A549 (cell line): ENCODE measurements around the gene OR6C2. TPM values are rescaled to one million over a fixed set of nuclear protein-coding genes. Genes with fewer than 3 reads are reported as not detected.

Experiments used
- ATAC-seq, 2 experiments: fragments of 200-7000 bp in 1 of 2; fragments of >200 bp in 1 of 2; cut with Nextera tagmentation in 1 of 2; cut with Tn5 transposase in 1 of 2; 3 replicates each; pipeline versions ENCODE4 v1.8.0 to v1.9.1; 2018 to 2020; ENCODE audit warnings: mild to moderate bottlenecking in 1 of 2, moderate library complexity in 1 of 2
- CTCF ChIA-PET: fragments of 300-600 bp; sonication (Branson Sonifier 250); formaldehyde crosslinking; extraction: SDS; loops from one replicate; lab custom pipeline; 2021; ENCODE audit warnings: antibody characterized with exemption, inconsistent platforms; lab: Yijun Ruan, JAX
- POLR2A ChIA-PET: fragments of 350-600 bp; formaldehyde crosslinking; extraction: SDS; loops from one replicate; lab custom pipeline; 2021; ENCODE audit warnings: antibody characterized with exemption, inconsistent platforms; lab: Yijun Ruan, JAX
- DNase-seq, 2 experiments: peaks; one replicate each; pipeline versions ENCODE4 v3.0.0 to v3.0.0-alpha.2; 2011 to 2016; ENCODE audit warnings: low read depth in 1 of 2, low spot score in 1 of 2
- FAIRE-seq: peaks from 2 replicates; lab custom pipeline; 2011; peaks lifted over from hg19 to GRCh38; lab: Jason Lieb, UNC
- H3K27ac ChIP-seq, 2 experiments: fragments of >200 bp; sonication (Bioruptor Twin); formaldehyde crosslinking; 3 replicates each; pipeline ENCODE4 v1.5.1; 2016 to 2017
- H3K4me1 ChIP-seq: fragments of >200 bp; sonication (Bioruptor Twin); formaldehyde crosslinking; 3 replicates; pipeline ENCODE4 v1.6.1; 2016
- H3K4me2 ChIP-seq: fragments of >200 bp; sonication (Bioruptor Twin); formaldehyde crosslinking; 3 replicates; pipeline ENCODE4 v1.6.1; 2016
- H3K4me3 ChIP-seq: fragments of >200 bp; sonication (Bioruptor Twin); formaldehyde crosslinking; 3 replicates; pipeline ENCODE4 v1.5.1; 2016
- H3K9me3 ChIP-seq: fragments of >200 bp; sonication (Bioruptor Twin); formaldehyde crosslinking; 3 replicates; pipeline ENCODE4 v1.6.1; 2016
- CBX8 ChIP-seq: fragments of 200-600 bp; sonication (generic); IDR thresholded peaks from 2 replicates; pipeline ENCODE4 v1.6.1; 2016
- CEBPB ChIP-seq, 2 experiments: fragments of >200 bp in 1 of 2; sonication (Bioruptor Twin) in 1 of 2; formaldehyde crosslinking in 1 of 2; IDR thresholded peaks; 2 replicates each; pipeline ENCODE4 v1.6.1; 2012 to 2016
- EHF ChIP-seq: fragments of 250-450 bp; sonication (Bioruptor Pico); IDR thresholded peaks from 2 replicates; pipeline ENCODE4 v1.5.0; 2020; ENCODE audit warnings: mild to moderate bottlenecking
- EHMT2 ChIP-seq: fragments of 200-600 bp; sonication (generic); IDR thresholded peaks from 2 replicates; pipeline ENCODE4 v1.6.1; 2016; ENCODE audit warnings: antibody characterized with exemption, low read depth, mild to moderate bottlenecking, moderate library complexity
- EP300 ChIP-seq, 2 experiments: fragments of >200 bp; sonication (Bioruptor Twin); formaldehyde crosslinking; IDR thresholded peaks; 2 replicates in 1 of 2; 3 replicates in 1 of 2; pipeline ENCODE4 v1.6.1; 2016 to 2017
- ESRRA ChIP-seq: fragments of 150-350 bp; IDR thresholded peaks from 2 replicates; pipeline ENCODE4 v1.6.1; 2014; ENCODE audit warnings: mild to moderate bottlenecking, low read length, borderline replicate concordance
- FOSB ChIP-seq: fragments of 250-450 bp; sonication (Bioruptor Pico); IDR thresholded peaks from 2 replicates; pipeline ENCODE4 v1.5.0; 2020; ENCODE audit warnings: mild to moderate bottlenecking, moderate library complexity
- FOSL2 ChIP-seq, 2 experiments: fragments of 450-650 bp in 1 of 2; fragments of >200 bp in 1 of 2; sonication (Bioruptor Twin) in 1 of 2; formaldehyde crosslinking; IDR thresholded peaks; 2 replicates each; pipeline versions ENCODE4 v1.5.0 to v1.6.1; 2016 to 2020; ENCODE audit warnings: mild to moderate bottlenecking in 1 of 2, moderate library complexity in 1 of 2
- HDAC2 ChIP-seq: fragments of 200-600 bp; sonication (generic); IDR thresholded peaks from 2 replicates; pipeline ENCODE4 v1.6.1; 2016
- KDM1A ChIP-seq: fragments of 200-600 bp; sonication (generic); IDR thresholded peaks from 2 replicates; pipeline ENCODE4 v1.6.1; 2016; ENCODE audit warnings: low read depth, mild to moderate bottlenecking
- MAFK ChIP-seq: fragments of 450-650 bp; IDR thresholded peaks from 2 replicates; pipeline ENCODE4 v1.6.1; 2014; ENCODE audit not compliant: partially characterized antibody
- MYC ChIP-seq: IDR thresholded peaks from 2 replicates; pipeline ENCODE4 v1.6.1; 2012; ENCODE audit warnings: mild to moderate bottlenecking, inconsistent platforms, low read length, improper control_type of control experiment, borderline replicate concordance
- NR3C1 ChIP-seq: fragments of >200 bp; sonication (Bioruptor Twin); formaldehyde crosslinking; IDR thresholded peaks from 3 replicates; pipeline ENCODE4 v1.6.1; 2017
- PHF8 ChIP-seq: fragments of 200-600 bp; sonication (generic); IDR thresholded peaks from 2 replicates; pipeline ENCODE4 v1.6.1; 2016; ENCODE audit warnings: low read depth, mild to moderate bottlenecking, antibody characterized with exemption, moderate library complexity, borderline replicate concordance
- RARB ChIP-seq: fragments of 250-450 bp; sonication (Bioruptor Pico); IDR thresholded peaks from 2 replicates; pipeline ENCODE4 v1.8.0; 2021; ENCODE audit warnings: mild to moderate bottlenecking, moderate library complexity
- RFX5 ChIP-seq: fragments of 450-650 bp; IDR thresholded peaks from 2 replicates; pipeline ENCODE4 v1.7.1; 2014; ENCODE audit warnings: antibody characterized with exemption, mild to moderate bottlenecking, moderate library complexity
- ZFP36 ChIP-seq: fragments of 450-650 bp; IDR thresholded peaks from 2 replicates; pipeline ENCODE4 v1.6.1; 2014; ENCODE audit warnings: borderline replicate concordance; ENCODE audit not compliant: partially characterized antibody
- WGBS: methylation state at CpG from one replicate; pipeline ENCODE4 v1.1.6; 2017; ENCODE audit errors: missing lambda C conversion rate; 5-methylcytosine and 5-hydroxymethylcytosine counted together
- polyA plus RNA-seq, 4 experiments: library from polyadenylated mRNA; depleted of rRNA in 3 of 4; stranded (reverse); fragments of >200 nt; fragmentation: RNase III in 1 of 4; extraction: RNeasy Plus Mini Kit Qiagen cat#74134 plus additional on column Dnase treatment in 1 of 4; gene quantifications; 2 replicates in 3 of 4; 3 replicates in 1 of 4; pipeline ENCODE4 v1.2.3, GENCODE V29; 2011 to 2017
- TF ChIP-seq, protein P1 (sequence below): fragments of >200 bp; sonication (Bioruptor Twin); formaldehyde crosslinking; IDR thresholded peaks from 3 replicates; pipeline ENCODE4 v1.5.1; 2016
- TF ChIP-seq, protein P2 (sequence below): fragments of 150-350 bp; IDR thresholded peaks from 2 replicates; pipeline ENCODE4 v1.6.1; 2014; ENCODE audit warnings: low read depth, mild to moderate bottlenecking, low read length
- TF ChIP-seq, protein P3 (sequence below): IDR thresholded peaks from 2 replicates; pipeline ENCODE4 v1.6.1; 2012; ENCODE audit warnings: low read depth, borderline replicate concordance
- TF ChIP-seq, protein P4 (sequence below): fragments of >200 bp; sonication (Bioruptor Twin); formaldehyde crosslinking; IDR thresholded peaks from 3 replicates; pipeline ENCODE4 v1.6.1; 2016
- TF ChIP-seq, protein P5 (sequence below): fragments of >200 bp; sonication (Bioruptor Twin); formaldehyde crosslinking; IDR thresholded peaks from 2 replicates; pipeline ENCODE4 v1.6.1; 2016
- TF ChIP-seq, protein P6 (sequence below): IDR thresholded peaks from 2 replicates; pipeline ENCODE4 v1.6.1; 2012
- TF ChIP-seq, protein P7 (sequence below): fragments of 200-600 bp; sonication (generic); IDR thresholded peaks from 2 replicates; pipeline ENCODE4 v1.6.1; 2016; ENCODE audit warnings: antibody characterized with exemption, mild to moderate bottlenecking, moderate library complexity
- TF ChIP-seq, protein P8 (sequence below): fragments of 450-650 bp; IDR thresholded peaks from 2 replicates; pipeline ENCODE4 v1.6.1; 2014; ENCODE audit warnings: antibody characterized with exemption

OR6C2 gene
- polyA plus RNA-seq, 2 of the 4 experiments (the other 2 are of a cell fraction) = not detected

DNA sequence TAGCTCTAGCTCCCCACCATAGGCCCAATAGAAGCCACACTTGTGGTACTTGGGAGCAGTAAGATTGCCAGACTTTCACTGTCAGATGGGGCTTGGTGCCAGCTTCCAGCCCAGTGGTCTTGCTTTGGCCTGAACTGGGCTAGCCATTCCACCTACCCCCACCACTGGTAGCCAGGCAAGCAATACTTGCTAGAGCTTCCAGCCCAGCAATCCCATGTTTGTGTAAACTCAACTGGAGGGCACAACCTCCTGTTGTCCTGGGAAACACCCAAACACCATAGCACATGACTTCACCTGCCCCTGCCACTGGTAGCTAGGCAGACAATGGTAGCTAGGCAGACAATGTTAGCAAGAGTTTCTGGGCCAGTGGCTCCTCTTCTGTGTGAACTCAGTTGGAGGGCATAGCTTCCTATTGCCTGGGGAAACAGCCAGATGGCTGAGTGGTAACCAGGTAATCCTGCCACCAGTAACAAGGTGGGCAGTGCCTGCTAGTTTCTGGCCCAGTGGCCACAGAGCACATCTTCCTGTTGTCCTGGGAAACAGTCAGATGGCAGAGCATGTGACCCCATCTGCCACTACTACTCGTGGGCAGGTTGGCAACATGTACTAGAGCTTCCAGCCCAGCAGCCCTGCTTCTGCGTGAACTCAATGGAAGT, 23.4 kb upstream of the OR6C2 start:
- H3K9me3 ChIP-seq = no peaks in the 10 kb centered on the region
- H3K27ac ChIP-seq = no peak overlapping the region
- WGBS = 41% methylated on average over 2 of the region's 2 CpGs
- no peaks in the 10 kb centered on the region for H3K4me1 ChIP-seq
- no peak overlapping the region for H3K4me2 ChIP-seq
- FAIRE-seq (no peak), ATAC-seq (no peak), DNase-seq (no peak)
- H3K4me3 ChIP-seq = no peak overlapping the region
- POLR2A ChIA-PET = no interaction called here
- TF ChIP-seq MAFK (no peak), CBX8 (no peak), EHF (CRISPR knock-in tag) (no peak), FOSB (CRISPR knock-in tag) (no peak), RFX5 (no peak), CEBPB (IDR thresholded peaks at IDR 0.05) (no peak), NR3C1 (no peak), HDAC2 (no peak), EHMT2 (no peak)
- TF ChIP-seq, protein P1, sequence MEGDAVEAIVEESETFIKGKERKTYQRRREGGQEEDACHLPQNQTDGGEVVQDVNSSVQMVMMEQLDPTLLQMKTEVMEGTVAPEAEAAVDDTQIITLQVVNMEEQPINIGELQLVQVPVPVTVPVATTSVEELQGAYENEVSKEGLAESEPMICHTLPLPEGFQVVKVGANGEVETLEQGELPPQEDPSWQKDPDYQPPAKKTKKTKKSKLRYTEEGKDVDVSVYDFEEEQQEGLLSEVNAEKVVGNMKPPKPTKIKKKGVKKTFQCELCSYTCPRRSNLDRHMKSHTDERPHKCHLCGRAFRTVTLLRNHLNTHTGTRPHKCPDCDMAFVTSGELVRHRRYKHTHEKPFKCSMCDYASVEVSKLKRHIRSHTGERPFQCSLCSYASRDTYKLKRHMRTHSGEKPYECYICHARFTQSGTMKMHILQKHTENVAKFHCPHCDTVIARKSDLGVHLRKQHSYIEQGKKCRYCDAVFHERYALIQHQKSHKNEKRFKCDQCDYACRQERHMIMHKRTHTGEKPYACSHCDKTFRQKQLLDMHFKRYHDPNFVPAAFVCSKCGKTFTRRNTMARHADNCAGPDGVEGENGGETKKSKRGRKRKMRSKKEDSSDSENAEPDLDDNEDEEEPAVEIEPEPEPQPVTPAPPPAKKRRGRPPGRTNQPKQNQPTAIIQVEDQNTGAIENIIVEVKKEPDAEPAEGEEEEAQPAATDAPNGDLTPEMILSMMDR = no peak
- TF ChIP-seq, protein P2, sequence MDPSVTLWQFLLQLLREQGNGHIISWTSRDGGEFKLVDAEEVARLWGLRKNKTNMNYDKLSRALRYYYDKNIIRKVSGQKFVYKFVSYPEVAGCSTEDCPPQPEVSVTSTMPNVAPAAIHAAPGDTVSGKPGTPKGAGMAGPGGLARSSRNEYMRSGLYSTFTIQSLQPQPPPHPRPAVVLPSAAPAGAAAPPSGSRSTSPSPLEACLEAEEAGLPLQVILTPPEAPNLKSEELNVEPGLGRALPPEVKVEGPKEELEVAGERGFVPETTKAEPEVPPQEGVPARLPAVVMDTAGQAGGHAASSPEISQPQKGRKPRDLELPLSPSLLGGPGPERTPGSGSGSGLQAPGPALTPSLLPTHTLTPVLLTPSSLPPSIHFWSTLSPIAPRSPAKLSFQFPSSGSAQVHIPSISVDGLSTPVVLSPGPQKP = no peak
- TF ChIP-seq, protein P3, sequence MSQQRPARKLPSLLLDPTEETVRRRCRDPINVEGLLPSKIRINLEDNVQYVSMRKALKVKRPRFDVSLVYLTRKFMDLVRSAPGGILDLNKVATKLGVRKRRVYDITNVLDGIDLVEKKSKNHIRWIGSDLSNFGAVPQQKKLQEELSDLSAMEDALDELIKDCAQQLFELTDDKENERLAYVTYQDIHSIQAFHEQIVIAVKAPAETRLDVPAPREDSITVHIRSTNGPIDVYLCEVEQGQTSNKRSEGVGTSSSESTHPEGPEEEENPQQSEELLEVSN = no peak
- CTCF ChIA-PET = no interaction called here

DNA sequence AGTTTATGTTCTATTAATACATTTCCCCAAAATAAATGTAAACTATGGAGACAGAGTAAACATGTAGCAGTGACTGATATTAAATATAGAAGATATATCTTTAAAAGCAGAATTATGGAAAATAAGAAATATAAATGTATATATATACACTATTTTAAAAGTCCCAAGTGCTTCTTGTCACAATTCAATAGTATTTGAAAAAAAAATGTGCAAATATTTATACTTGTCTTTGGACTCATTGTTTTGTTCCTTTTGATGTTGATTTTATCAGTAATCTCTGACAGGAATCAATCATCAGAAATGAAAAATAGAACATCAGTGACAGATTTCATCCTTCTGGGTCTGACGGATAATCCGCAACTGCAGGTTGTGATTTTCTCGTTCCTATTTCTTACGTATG, 17.9 kb upstream of the OR6C2 start, which contains the start of gene OR6C76:
Gene OR6C76 (plus strand): TSS at position 301 of the 400 bp plus-strand sequence. CDS start 0 bp downstream, at position 301.
- 69% methylated on average over 4 of the region's 4 CpGs for WGBS
- H3K4me3 ChIP-seq = no peak within 1 kb of the TSS
- no peaks in the 10 kb centered on the region for H3K9me3 ChIP-seq
- ChIA-PET CTCF (interaction anchor here (0.7 kb wide), 1 partner anchor 40 kb away, joined by 3 read pairs; no protein-coding TSS in a partner anchor), POLR2A (no interaction called here)
- no peak within 1 kb of the TSS for H3K4me2 ChIP-seq
- no peak for FAIRE-seq
- H3K27ac ChIP-seq = no peak within 1 kb of the TSS
- DNase-seq = no peak
- ATAC-seq = no peak
- no peaks in the 10 kb centered on the region for H3K4me1 ChIP-seq
- TF ChIP-seq ZFP36 = no peak
- TF ChIP-seq MYC = no peak
- no peak for TF ChIP-seq EP300 (IDR thresholded peaks at IDR 0.05)
- TF ChIP-seq CBX8 = no peak
- TF ChIP-seq, protein P4, sequence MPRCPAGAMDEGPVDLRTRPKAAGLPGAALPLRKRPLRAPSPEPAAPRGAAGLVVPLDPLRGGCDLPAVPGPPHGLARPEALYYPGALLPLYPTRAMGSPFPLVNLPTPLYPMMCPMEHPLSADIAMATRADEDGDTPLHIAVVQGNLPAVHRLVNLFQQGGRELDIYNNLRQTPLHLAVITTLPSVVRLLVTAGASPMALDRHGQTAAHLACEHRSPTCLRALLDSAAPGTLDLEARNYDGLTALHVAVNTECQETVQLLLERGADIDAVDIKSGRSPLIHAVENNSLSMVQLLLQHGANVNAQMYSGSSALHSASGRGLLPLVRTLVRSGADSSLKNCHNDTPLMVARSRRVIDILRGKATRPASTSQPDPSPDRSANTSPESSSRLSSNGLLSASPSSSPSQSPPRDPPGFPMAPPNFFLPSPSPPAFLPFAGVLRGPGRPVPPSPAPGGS = no peak
- no peak for TF ChIP-seq FOSL2 (IDR thresholded peaks at IDR 0.05)
- no peak for TF ChIP-seq FOSL2 (CRISPR knock-in tag; IDR thresholded peaks at IDR 0.05)
- no peak for TF ChIP-seq ESRRA
- no peak for TF ChIP-seq CEBPB (IDR thresholded peaks at IDR 0.05)
- TF ChIP-seq, protein P5, sequence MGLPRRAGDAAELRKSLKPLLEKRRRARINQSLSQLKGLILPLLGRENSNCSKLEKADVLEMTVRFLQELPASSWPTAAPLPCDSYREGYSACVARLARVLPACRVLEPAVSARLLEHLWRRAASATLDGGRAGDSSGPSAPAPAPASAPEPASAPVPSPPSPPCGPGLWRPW = no peak
- no peak for TF ChIP-seq KDM1A
- TF ChIP-seq RARB (CRISPR knock-in tag) = no peak
- TF ChIP-seq, protein P6, sequence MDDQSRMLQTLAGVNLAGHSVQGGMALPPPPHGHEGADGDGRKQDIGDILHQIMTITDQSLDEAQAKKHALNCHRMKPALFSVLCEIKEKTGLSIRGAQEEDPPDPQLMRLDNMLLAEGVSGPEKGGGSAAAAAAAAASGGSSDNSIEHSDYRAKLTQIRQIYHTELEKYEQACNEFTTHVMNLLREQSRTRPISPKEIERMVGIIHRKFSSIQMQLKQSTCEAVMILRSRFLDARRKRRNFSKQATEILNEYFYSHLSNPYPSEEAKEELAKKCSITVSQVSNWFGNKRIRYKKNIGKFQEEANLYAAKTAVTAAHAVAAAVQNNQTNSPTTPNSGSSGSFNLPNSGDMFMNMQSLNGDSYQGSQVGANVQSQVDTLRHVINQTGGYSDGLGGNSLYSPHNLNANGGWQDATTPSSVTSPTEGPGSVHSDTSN = no peak
- TF ChIP-seq PHF8 = no peak
- TF ChIP-seq, protein P7, sequence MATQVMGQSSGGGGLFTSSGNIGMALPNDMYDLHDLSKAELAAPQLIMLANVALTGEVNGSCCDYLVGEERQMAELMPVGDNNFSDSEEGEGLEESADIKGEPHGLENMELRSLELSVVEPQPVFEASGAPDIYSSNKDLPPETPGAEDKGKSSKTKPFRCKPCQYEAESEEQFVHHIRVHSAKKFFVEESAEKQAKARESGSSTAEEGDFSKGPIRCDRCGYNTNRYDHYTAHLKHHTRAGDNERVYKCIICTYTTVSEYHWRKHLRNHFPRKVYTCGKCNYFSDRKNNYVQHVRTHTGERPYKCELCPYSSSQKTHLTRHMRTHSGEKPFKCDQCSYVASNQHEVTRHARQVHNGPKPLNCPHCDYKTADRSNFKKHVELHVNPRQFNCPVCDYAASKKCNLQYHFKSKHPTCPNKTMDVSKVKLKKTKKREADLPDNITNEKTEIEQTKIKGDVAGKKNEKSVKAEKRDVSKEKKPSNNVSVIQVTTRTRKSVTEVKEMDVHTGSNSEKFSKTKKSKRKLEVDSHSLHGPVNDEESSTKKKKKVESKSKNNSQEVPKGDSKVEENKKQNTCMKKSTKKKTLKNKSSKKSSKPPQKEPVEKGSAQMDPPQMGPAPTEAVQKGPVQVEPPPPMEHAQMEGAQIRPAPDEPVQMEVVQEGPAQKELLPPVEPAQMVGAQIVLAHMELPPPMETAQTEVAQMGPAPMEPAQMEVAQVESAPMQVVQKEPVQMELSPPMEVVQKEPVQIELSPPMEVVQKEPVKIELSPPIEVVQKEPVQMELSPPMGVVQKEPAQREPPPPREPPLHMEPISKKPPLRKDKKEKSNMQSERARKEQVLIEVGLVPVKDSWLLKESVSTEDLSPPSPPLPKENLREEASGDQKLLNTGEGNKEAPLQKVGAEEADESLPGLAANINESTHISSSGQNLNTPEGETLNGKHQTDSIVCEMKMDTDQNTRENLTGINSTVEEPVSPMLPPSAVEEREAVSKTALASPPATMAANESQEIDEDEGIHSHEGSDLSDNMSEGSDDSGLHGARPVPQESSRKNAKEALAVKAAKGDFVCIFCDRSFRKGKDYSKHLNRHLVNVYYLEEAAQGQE = no peak
- TF ChIP-seq, protein P3 = no peak
- TF ChIP-seq, protein P8, sequence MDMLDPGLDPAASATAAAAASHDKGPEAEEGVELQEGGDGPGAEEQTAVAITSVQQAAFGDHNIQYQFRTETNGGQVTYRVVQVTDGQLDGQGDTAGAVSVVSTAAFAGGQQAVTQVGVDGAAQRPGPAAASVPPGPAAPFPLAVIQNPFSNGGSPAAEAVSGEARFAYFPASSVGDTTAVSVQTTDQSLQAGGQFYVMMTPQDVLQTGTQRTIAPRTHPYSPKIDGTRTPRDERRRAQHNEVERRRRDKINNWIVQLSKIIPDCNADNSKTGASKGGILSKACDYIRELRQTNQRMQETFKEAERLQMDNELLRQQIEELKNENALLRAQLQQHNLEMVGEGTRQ = no peak
